ENCODE measurements around the gene KCNK3. TPM values are rescaled to one million over a fixed set of nuclear protein-coding genes. Genes with fewer than 3 reads are reported as not detected.

The KCNK3 gene
- total and polyA plus RNA-seq, 10 of the 15 experiments (the other 5 are each of a cell fraction or from before 2014, with no cell fraction given): 0.13 TPM; not detected in 9

DNA sequence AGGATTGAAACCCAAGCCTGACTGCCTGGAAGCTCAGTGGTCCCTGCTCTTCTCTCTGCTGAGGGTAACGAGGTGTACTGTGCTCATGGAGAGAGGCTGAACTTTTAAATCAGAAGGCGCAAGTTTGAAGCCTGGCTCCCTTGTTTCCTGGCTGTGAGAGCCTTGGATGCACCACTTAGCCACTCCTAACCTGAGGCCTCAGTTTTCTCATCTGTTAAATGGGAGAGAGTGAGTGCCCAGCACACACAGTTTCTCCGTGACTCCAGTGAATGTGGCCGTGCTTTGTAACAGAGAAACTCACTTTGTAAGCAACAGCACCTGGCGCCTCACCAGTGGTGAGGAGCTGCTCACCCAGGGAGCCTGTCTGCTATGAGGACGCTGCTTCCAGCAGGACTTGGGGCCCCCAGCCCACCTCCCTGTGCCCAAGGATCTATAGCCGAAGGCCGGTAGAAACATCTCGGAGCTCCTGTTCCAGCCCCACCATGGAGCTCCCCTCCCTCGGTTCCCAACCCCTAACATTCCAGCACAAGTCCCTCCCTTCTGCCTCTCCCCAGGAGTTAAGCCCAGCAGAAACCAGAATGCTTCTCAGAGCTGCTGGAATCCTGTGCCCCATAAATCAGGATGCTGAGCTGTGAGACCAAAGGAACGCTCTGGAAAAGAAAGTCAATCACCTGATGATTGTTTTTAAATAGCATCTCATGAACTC is 20.3 kb upstream of the KCNK3 start (continued):
- TF ChIP-seq, protein P1, sequence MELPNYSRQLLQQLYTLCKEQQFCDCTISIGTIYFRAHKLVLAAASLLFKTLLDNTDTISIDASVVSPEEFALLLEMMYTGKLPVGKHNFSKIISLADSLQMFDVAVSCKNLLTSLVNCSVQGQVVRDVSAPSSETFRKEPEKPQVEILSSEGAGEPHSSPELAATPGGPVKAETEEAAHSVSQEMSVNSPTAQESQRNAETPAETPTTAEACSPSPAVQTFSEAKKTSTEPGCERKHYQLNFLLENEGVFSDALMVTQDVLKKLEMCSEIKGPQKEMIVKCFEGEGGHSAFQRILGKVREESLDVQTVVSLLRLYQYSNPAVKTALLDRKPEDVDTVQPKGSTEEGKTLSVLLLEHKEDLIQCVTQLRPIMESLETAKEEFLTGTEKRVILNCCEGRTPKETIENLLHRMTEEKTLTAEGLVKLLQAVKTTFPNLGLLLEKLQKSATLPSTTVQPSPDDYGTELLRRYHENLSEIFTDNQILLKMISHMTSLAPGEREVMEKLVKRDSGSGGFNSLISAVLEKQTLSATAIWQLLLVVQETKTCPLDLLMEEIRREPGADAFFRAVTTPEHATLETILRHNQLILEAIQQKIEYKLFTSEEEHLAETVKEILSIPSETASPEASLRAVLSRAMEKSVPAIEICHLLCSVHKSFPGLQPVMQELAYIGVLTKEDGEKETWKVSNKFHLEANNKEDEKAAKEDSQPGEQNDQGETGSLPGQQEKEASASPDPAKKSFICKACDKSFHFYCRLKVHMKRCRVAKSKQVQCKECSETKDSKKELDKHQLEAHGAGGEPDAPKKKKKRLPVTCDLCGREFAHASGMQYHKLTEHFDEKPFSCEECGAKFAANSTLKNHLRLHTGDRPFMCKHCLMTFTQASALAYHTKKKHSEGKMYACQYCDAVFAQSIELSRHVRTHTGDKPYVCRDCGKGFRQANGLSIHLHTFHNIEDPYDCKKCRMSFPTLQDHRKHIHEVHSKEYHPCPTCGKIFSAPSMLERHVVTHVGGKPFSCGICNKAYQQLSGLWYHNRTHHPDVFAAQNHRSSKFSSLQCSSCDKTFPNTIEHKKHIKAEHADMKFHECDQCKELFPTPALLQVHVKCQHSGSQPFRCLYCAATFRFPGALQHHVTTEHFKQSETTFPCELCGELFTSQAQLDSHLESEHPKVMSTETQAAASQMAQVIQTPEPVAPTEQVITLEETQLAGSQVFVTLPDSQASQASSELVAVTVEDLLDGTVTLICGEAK (IDR thresholded peaks at IDR 0.05; ENCODE audit: borderline replicate concordance): no peak
- no peak for TF ChIP-seq CBX3 (IDR thresholded peaks at IDR 0.05; ENCODE audit: borderline replicate concordance, low read depth)
- TF ChIP-seq NBN (IDR thresholded peaks at IDR 0.05): no peak

DNA sequence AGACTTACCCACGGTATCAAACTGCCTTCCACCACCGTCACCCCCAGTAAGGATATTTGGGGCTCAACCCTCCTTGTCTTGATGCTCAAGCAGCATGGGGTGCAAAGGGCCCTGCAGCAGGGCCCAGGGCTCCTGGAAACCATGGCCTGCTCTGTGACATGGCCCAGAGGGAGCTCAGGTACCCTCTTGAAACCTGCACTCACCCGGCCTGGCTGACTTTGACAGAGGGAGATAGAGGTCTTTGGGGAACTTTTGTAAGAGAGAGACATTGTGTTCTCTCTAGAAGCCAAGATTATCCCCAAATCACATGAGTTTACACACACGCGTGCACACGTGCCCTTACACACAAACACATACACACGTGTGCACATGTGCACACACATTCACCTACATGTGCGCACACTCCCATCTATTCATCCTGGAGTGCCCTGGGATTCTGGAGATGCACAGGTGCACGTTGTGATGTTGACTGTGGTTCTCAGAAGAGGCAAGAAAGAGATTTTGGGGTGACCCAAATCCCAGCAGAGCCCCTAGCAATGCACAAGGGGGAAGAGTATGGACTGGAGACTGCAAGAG is 19.6 kb upstream of the KCNK3 start:
- Histone ChIP-seq H3K9me3 (replicated peaks; ENCODE audit: control insufficient read depth, insufficient read depth, low read length) (no peaks in the 10 kb centered on the region; the same call in 2 of the 3 replicates), H3K4me1 (ENCODE audit: control insufficient read depth, insufficient read depth, low read length) (no peaks in the 10 kb centered on the region), H2AFZ (ENCODE audit: control insufficient read depth, low read depth, low read length) (no peak overlapping the region), H3K79me2 (ENCODE audit: control insufficient read depth, insufficient read depth, low read length) (no peaks in the 10 kb centered on the region), H3K27ac (ENCODE audit: control insufficient read depth, insufficient read depth) (no peak overlapping the region), H3K4me2 (ENCODE audit: control insufficient read depth, insufficient read depth) (no peak overlapping the region), H3K4me3 (no peak overlapping the region), H3K36me3 (ENCODE audit: control insufficient read depth in 2 of 2, insufficient read depth in 2 of 2, low read length in 1 of 2) (no peaks in the 10 kb centered on the region), H3K9ac (ENCODE audit: control insufficient read depth, insufficient read depth, low read length) (no peak overlapping the region), H4K20me1 (ENCODE audit: control insufficient read depth, insufficient read depth) (no peaks in the 10 kb centered on the region), H3K27me3 (replicated peaks in 1 of 2; ENCODE audit: control insufficient read depth in 2 of 2, insufficient read depth in 2 of 2, low read length in 1 of 2) (peaks cover 0 to 10% of the 10 kb centered on the region in 2 experiments)
- WGBS (ENCODE audit: insufficient coverage, insufficient replicate concordance, low lambda C conversion rate, missing lambda C conversion rate): 41% methylated on average over 9 of the region's 9 CpGs
- FAIRE-seq: no peak
- no peak for TF ChIP-seq LARP7 (IDR thresholded peaks at IDR 0.05)
- TF ChIP-seq, protein P2, sequence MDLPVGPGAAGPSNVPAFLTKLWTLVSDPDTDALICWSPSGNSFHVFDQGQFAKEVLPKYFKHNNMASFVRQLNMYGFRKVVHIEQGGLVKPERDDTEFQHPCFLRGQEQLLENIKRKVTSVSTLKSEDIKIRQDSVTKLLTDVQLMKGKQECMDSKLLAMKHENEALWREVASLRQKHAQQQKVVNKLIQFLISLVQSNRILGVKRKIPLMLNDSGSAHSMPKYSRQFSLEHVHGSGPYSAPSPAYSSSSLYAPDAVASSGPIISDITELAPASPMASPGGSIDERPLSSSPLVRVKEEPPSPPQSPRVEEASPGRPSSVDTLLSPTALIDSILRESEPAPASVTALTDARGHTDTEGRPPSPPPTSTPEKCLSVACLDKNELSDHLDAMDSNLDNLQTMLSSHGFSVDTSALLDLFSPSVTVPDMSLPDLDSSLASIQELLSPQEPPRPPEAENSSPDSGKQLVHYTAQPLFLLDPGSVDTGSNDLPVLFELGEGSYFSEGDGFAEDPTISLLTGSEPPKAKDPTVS (IDR thresholded peaks at IDR 0.05; ENCODE audit: low read depth, low read length): no peak
- TF ChIP-seq SPI1 (IDR thresholded peaks at IDR 0.05; ENCODE audit: borderline replicate concordance, insufficient read depth, low read depth, low read length): no peak
- no peak for TF ChIP-seq SMC3 (IDR thresholded peaks at IDR 0.05; ENCODE audit: borderline replicate concordance, low read length)
- no peak for TF ChIP-seq SRF (IDR thresholded peaks at IDR 0.05; ENCODE audit: low read depth in 2 of 2, low read length in 2 of 2)
- TF ChIP-seq TCF3 (IDR thresholded peaks at IDR 0.05; ENCODE audit: borderline replicate concordance, insufficient read depth, low read depth, low read length): no peak
- no peak for TF ChIP-seq TARDBP (IDR thresholded peaks at IDR 0.05; ENCODE audit: borderline replicate concordance)
- no peak for TF ChIP-seq HDAC2 (IDR thresholded peaks at IDR 0.05)
- TF ChIP-seq, protein P3, sequence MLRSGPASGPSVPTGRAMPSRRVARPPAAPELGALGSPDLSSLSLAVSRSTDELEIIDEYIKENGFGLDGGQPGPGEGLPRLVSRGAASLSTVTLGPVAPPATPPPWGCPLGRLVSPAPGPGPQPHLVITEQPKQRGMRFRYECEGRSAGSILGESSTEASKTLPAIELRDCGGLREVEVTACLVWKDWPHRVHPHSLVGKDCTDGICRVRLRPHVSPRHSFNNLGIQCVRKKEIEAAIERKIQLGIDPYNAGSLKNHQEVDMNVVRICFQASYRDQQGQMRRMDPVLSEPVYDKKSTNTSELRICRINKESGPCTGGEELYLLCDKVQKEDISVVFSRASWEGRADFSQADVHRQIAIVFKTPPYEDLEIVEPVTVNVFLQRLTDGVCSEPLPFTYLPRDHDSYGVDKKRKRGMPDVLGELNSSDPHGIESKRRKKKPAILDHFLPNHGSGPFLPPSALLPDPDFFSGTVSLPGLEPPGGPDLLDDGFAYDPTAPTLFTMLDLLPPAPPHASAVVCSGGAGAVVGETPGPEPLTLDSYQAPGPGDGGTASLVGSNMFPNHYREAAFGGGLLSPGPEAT (IDR thresholded peaks at IDR 0.05; ENCODE audit: low read depth): no peak
- DNase-seq (ENCODE audit: low read depth, low spot score): no peak
- no TSS peak for BruUV-seq (replicated peaks)
- RAD21 ChIA-PET (ENCODE audit: unreplicated experiment): no interaction called here
- intact Hi-C loops (cut with micrococcal nuclease; ENCODE audit: unreplicated experiment): no loop called here
- no peak for ATAC-seq
- CTCF ChIA-PET: no interaction called here
- SMC1A ChIA-PET (ENCODE audit: uncharacterized antibody, unreplicated experiment): no interaction called here
- in situ Hi-C loops (cut with MboI): no loop called here
- POLR2A ChIA-PET: no interaction called here
